22Rv1 (cell line): ENCODE data around the gene ZCCHC13.

ENCODE experiments used
- CTCF ChIP-seq: fragments of 450-650 bp; IDR thresholded peaks from 2 replicates; pipeline ENCODE4 v1.5.1; 2017; ENCODE audit warnings: mild to moderate bottlenecking
- ZFX ChIP-seq: fragments of 450-650 bp; IDR thresholded peaks from 2 replicates; pipeline ENCODE4 v1.6.1; 2017; ENCODE audit warnings: antibody characterized with exemption, borderline replicate concordance

DNA sequence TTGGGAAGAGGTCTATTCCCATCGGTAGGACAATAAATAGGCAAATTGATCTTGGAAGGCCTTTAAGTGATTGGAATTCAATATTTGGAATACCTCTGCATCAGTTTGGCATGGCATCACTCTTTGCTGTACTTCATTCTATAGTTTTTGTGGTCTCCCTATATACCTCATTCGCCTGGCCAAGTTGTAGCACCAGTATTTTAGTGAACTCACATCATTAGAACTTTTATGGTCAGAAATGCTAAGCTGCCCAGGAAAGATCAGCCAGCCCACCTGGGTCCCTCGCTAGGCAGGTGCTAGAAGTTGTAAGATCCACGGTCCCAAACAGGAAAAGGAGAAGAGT is 40.3 kb downstream of the ZCCHC13 start:
- TF ChIP-seq CTCF = 0 out of 2 replicates have a peak, but pooled peaks have one; percentile 22
- TF ChIP-seq ZFX = no peak
